Neural progenitor cell (in vitro differentiated cells): ENCODE data around the gene EIF3CL. TPM values are rescaled to one million over a fixed set of nuclear protein-coding genes. Genes with fewer than 3 reads are reported as not detected.
"Not testable (repeated sequence)": the region's sequence is repeated elsewhere in the genome, so short reads cannot be mapped to it uniquely, and the experiment has no call there.

Experiments
- DNase-seq: peaks from one replicate; pipeline ENCODE4 v3.0.0-alpha.2; 2016; ENCODE audit warnings: low spot score
- H2AFZ ChIP-seq: fragments of 200-600 bp; sonication (generic); replicated peaks from 2 replicates; pipeline ENCODE4 v1.6.1; 2016; ENCODE audit warnings: antibody characterized with exemption
- H3F3A ChIP-seq: fragments of 200-600 bp; sonication (generic); 2 replicates; pipeline ENCODE4 v1.6.1; 2016; ENCODE audit warnings: antibody characterized with exemption, low read depth
- H3K27ac ChIP-seq: fragments of 200-600 bp; sonication (generic); 2 replicates; pipeline ENCODE4 v1.5.1; 2016; ENCODE audit warnings: mild to moderate bottlenecking
- H3K27me3 ChIP-seq: fragments of 200-600 bp; sonication (generic); 2 replicates; pipeline ENCODE4 v1.6.1; 2016; ENCODE audit warnings: mild to moderate bottlenecking, moderate library complexity
- H3K36me3 ChIP-seq: fragments of 200-600 bp; sonication (generic); 2 replicates; pipeline ENCODE4 v1.5.1; 2016
- H3K4me1 ChIP-seq: fragments of 200-600 bp; sonication (generic); 2 replicates; pipeline ENCODE4 v1.6.1; 2016; ENCODE audit warnings: mixed run types
- H3K4me2 ChIP-seq: fragments of 200-600 bp; sonication (generic); 2 replicates; pipeline ENCODE4 v1.6.1; 2016
- H3K4me3 ChIP-seq: fragments of 200-600 bp; sonication (generic); 2 replicates; pipeline ENCODE4 v1.5.1; 2016
- H3K79me2 ChIP-seq: fragments of 200-600 bp; sonication (generic); 2 replicates; pipeline ENCODE4 v1.6.1; 2016; ENCODE audit warnings: low read depth
- H3K9ac ChIP-seq: fragments of 200-600 bp; sonication (generic); 2 replicates; pipeline ENCODE4 v1.6.1; 2016
- H3K9me3 ChIP-seq: fragments of 200-600 bp; sonication (generic); 2 replicates; pipeline ENCODE4 v1.5.1; 2016; ENCODE audit warnings: low read depth
- H4K20me1 ChIP-seq: fragments of 200-600 bp; sonication (generic); 2 replicates; pipeline ENCODE4 v1.6.1; 2016; ENCODE audit warnings: low read depth
- H3K27ac Mint-ChIP-seq: 3 replicates; pipeline ENCODE4 v1.8.0; 2021; ENCODE audit warnings: mixed read lengths
- H3K27me3 Mint-ChIP-seq: 2 replicates; pipeline ENCODE4 v1.8.0; 2022; ENCODE audit warnings: low read depth, mild to moderate bottlenecking, inconsistent platforms, moderate library complexity, mixed read lengths; ENCODE audit not compliant: insufficient read depth
- H3K36me3 Mint-ChIP-seq: 3 replicates; pipeline ENCODE4 v1.8.0; 2021; ENCODE audit warnings: mixed read lengths
- H3K4me1 Mint-ChIP-seq: 3 replicates; pipeline ENCODE4 v1.8.0; 2021; ENCODE audit warnings: mixed read lengths
- H3K4me3 Mint-ChIP-seq: 3 replicates; pipeline ENCODE4 v1.8.0; 2021; ENCODE audit warnings: mild to moderate bottlenecking, moderate library complexity, mixed read lengths
- H3K9me3 Mint-ChIP-seq: 3 replicates; pipeline ENCODE4 v1.8.0; 2020; ENCODE audit warnings: mixed read lengths
- microRNA-seq: library from miRNA; unstranded; fragments of <30 nt; microRNA quantifications from one replicate; pipeline ENCODE4, GENCODE V29; 2016
- small RNA-seq: library from RNA; depleted of rRNA; stranded (forward); fragments of <200 nt; gene quantifications from one replicate; pipeline ENCODE3, GENCODE V24; 2015
- total RNA-seq: library from RNA; depleted of rRNA; stranded (reverse); fragments of >200 nt; gene quantifications from 2 replicates; pipeline ENCODE4 v1.2.3, GENCODE V29; 2015; ENCODE audit warnings: low replicate concordance

EIF3CL gene
- total RNA-seq, 1 donor from 2014 or later = 58.1 TPM

DNA sequence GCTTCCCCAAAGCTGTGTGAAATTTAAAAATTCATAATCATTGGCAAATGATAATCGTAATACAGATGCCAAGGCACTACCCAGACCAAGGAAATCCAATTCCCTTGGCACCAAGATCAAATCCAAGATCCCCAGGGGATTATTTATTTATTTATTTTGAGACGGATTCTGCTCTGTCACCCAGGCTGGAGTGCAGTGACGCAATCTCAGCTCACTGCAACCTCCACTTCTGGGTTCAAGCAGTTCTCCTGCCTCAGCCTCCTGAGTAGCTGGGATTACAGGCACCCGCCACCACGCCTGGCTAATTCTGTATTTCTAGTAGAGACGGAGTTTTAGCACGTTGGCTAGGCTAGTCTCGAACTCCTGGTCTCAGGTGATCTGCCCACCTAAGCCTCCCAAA lies 68.0 kb downstream of the EIF3CL start:
- not testable (repeated sequence) for H3K9me3 ChIP-seq, H2AFZ ChIP-seq, H3K27ac Mint-ChIP-seq, H3K79me2 ChIP-seq, H4K20me1 ChIP-seq, H3K9me3 Mint-ChIP-seq, H3K4me3 ChIP-seq, H3K27me3 Mint-ChIP-seq, H3K9ac ChIP-seq, H3K36me3 ChIP-seq, H3K4me1 ChIP-seq, H3K27ac ChIP-seq, H3K4me3 Mint-ChIP-seq, H3K4me2 ChIP-seq, H3K36me3 Mint-ChIP-seq, H3K27me3 ChIP-seq, H3K4me1 Mint-ChIP-seq, H3F3A ChIP-seq, DNase-seq

DNA sequence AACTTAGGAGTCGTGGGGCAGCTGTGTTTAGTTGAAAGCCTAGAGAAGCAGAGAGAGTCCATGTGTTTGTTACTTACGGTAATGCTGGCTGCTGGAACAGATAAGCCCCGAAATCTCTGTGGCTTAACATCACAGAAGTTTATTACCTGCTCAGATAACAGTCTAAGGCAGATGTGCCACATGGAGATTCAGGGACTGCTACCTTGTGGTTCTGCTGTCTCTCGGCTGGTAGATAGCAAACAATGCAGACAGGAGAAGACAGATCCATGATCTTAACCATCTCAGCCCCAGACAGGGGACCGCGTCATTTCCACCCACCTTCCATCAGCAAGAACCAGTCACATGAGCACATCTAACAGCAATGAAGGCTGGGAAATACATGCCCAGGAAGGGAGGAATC lies 71.0 kb downstream of the EIF3CL start:
- not testable (repeated sequence) for H3K27me3 ChIP-seq, DNase-seq, H3K4me1 ChIP-seq, H3F3A ChIP-seq, H3K36me3 ChIP-seq, H3K4me3 ChIP-seq, H3K27ac ChIP-seq, H3K27me3 Mint-ChIP-seq, H3K4me1 Mint-ChIP-seq, H3K4me2 ChIP-seq, H2AFZ ChIP-seq, H3K27ac Mint-ChIP-seq, H3K79me2 ChIP-seq, H3K36me3 Mint-ChIP-seq, H3K4me3 Mint-ChIP-seq, H3K9ac ChIP-seq, H3K9me3 Mint-ChIP-seq, H4K20me1 ChIP-seq, H3K9me3 ChIP-seq

DNA sequence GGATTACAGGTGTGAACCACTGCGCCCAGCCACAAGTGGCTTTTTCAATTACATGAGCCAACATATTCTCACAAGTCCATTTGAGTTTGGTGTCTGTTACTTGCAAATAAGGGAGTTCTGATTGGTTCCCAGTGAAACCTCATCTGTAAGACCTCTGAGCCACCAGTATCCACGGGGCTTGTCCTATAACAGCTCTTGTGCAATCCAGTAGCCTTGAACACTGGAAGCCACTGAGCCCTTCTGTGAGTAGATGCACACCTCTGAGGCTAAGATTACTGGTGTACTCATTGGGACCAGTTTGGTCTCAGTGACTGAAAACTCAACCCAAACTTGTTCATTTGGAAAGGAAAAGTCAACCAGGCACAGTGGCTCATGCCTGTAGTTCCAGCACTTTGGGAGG lies 72.7 kb downstream of the EIF3CL start:
- not testable (repeated sequence) for H3K27me3 Mint-ChIP-seq, H3K9me3 Mint-ChIP-seq

DNA sequence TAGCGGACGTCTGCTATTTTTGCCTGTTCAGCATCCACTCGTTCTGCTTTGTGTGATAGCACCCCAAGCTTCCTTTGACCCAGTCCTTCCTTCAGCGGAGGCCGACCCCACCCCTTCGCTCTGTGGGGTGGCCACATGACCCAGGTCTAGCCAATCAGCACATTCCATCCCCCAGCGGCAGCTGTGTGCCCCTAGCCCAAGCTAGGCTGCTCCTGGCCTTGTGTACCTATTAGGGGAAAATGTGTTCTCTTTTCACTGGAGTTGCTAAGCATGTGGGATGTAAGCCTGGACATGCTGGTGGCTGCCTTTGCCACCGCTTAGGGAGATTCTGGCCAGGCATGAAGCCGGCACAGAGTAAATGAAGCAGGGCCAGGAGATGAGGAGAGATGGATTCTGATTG lies 73.4 kb downstream of the EIF3CL start:
- H3K36me3 ChIP-seq, H3K4me1 Mint-ChIP-seq, H3K79me2 ChIP-seq, H3K4me1 ChIP-seq, H3K9me3 ChIP-seq, H3F3A ChIP-seq, H3K36me3 Mint-ChIP-seq, H3K9ac ChIP-seq, H3K27me3 Mint-ChIP-seq, H3K27ac ChIP-seq, H3K9me3 Mint-ChIP-seq, H3K4me2 ChIP-seq, H3K27ac Mint-ChIP-seq, H3K4me3 ChIP-seq, H3K4me3 Mint-ChIP-seq, H3K27me3 ChIP-seq, H4K20me1 ChIP-seq: not testable (repeated sequence)
- DNase-seq = peak; percentile 71
- peak overlapping the region; percentile 91 for H2AFZ ChIP-seq

More for the DNA sequence above, 72.7 kb downstream of the EIF3CL start:
- not testable (repeated sequence) for H3K4me3 ChIP-seq, H3K4me1 ChIP-seq, H4K20me1 ChIP-seq, H3K27me3 ChIP-seq, H2AFZ ChIP-seq, H3K36me3 Mint-ChIP-seq, H3K9me3 ChIP-seq, H3K36me3 ChIP-seq, DNase-seq, H3K4me2 ChIP-seq, H3K4me3 Mint-ChIP-seq, H3K4me1 Mint-ChIP-seq, H3K79me2 ChIP-seq, H3K27ac ChIP-seq, H3K27ac Mint-ChIP-seq, H3K9ac ChIP-seq, H3F3A ChIP-seq

Small RNA genes within 50 kb of the gene (microRNA-seq; reads per million reads assigned to microRNA genes)
- gene MIR6862-1 = not detected

Small RNA genes within 50 kb of the gene (small RNA-seq; reads per million reads assigned to genes)
- gene AC138904.2 (not detected), gene MIR6862-1 (not detected)

Other genes starting within 250 kb of the EIF3CL start
- gene XPO6, start 191.9 kb downstream of the EIF3CL start, total RNA-seq = 71.6 and 75.5 TPM in 2 replicates
- gene SBK1, start 111.3 kb downstream of the EIF3CL start, total RNA-seq = 4.6 and 16.4 TPM in 2 replicates
- 1.3 and 6.2 TPM in 2 replicates for gene NPIPB6, start 40.3 kb downstream of the EIF3CL start, total RNA-seq
- not detected in 2 replicates for gene NPIPB7, start 68.5 kb upstream of the EIF3CL start, total RNA-seq
- 4.4 and 21.2 TPM in 2 replicates for gene CLN3, start 88.2 kb upstream of the EIF3CL start, total RNA-seq
- 0.15 TPM in 1 of 2 replicates, not detected in the other for gene APOBR, start 90.8 kb upstream of the EIF3CL start, total RNA-seq
- gene IL27, start 103.0 kb upstream of the EIF3CL start, total RNA-seq = not detected in 2 replicates
- gene NUPR1, start 135.1 kb upstream of the EIF3CL start, total RNA-seq = 0.03 TPM in 1 of 2 replicates, not detected in the other
- 5.3 and 16.4 TPM in 2 replicates for gene SGF29, start 150.1 kb upstream of the EIF3CL start, total RNA-seq
- 0.12 TPM in 1 of 2 replicates, not detected in the other for gene SULT1A2, start 193.2 kb upstream of the EIF3CL start, total RNA-seq
- 2.3 and 4.2 TPM in 2 replicates for gene SULT1A1, start 206.2 kb upstream of the EIF3CL start, total RNA-seq
- gene NPIPB8, start 234.2 kb upstream of the EIF3CL start, total RNA-seq = not detected in 2 replicates